Testis (tissue), 3 donors: ENCODE measurements around the gene INO80E. TPM values are rescaled to one million over a fixed set of nuclear protein-coding genes. Genes with fewer than 3 reads are reported as not detected.

Source experiments
- DNase-seq: peaks from one replicate; pipeline ENCODE4 v3.0.0-alpha.2; 2019
- H3K27ac ChIP-seq, 2 donors: fragments of 200-600 bp; sonication (generic); one replicate each; pipeline ENCODE4 v1.5.1; 2019
- H3K27me3 ChIP-seq: fragments of 200-600 bp; sonication (generic); one replicate; pipeline ENCODE4 v1.5.1; 2019
- H3K36me3 ChIP-seq: fragments of 200-600 bp; sonication (generic); one replicate; pipeline ENCODE4 v1.5.1; 2017; ENCODE audit warnings: low read depth; ENCODE audit errors: missing control alignments
- H3K4me1 ChIP-seq: fragments of 200-600 bp; sonication (generic); one replicate; pipeline ENCODE4 v1.5.1; 2019
- H3K4me3 ChIP-seq, 2 donors: fragments of 200-600 bp; sonication (generic); one replicate each; pipeline ENCODE4 v1.5.1; 2017 to 2019
- H3K9me3 ChIP-seq: fragments of 200-600 bp; sonication (generic); one replicate; pipeline ENCODE4 v1.5.1; 2017
- CTCF ChIP-seq, 3 experiments: fragments of 450-650 bp in 2 of 3; fragments of 200-600 bp in 1 of 3; sonication (generic) in 1 of 3; IDR thresholded peaks; one replicate each; pipeline ENCODE4 v1.5.1; 2016 to 2019; ENCODE audit warnings: antibody characterized with exemption in 3 of 3, mild to moderate bottlenecking in 2 of 3, moderate library complexity in 1 of 3
- POLR2A ChIP-seq: fragments of 450-650 bp; IDR thresholded peaks from one replicate; pipeline ENCODE4 v1.6.1; 2017; ENCODE audit warnings: antibody characterized with exemption, mild to moderate bottlenecking, moderate library complexity
- WGBS, 2 donors: methylation state at CpG; one replicate each; pipeline ENCODE4 v1.1.5; 2018; 5-methylcytosine and 5-hydroxymethylcytosine counted together
- intact Hi-C: fragments of 100-400 bp; cut with DNase I; formaldehyde crosslinking; loops from one replicate; pipeline ENCODE4 v1.15.1; 2023; ENCODE audit warnings: low total_unique reads
- polyA plus RNA-seq: library from polyadenylated mRNA; stranded (reverse); fragments of 350-450 nt; fragmentation: Illumina TruSeq; extraction: RNeasy Lipid Tissue Mini Kit (QIAGEN cat#74804); gene quantifications from one replicate; pipeline ENCODE4 v1.2.3, GENCODE V29; 2014; ENCODE audit warnings: low read depth, low replicate concordance; ENCODE audit not compliant: insufficient read depth
- total RNA-seq, 2 donors: library from RNA; depleted of rRNA; stranded (reverse); fragments of >200 nt; gene quantifications; one replicate each; pipeline ENCODE4 v1.2.3, GENCODE V29; 2016

The INO80E gene
- total and polyA plus RNA-seq, 3 donors from 2014 or later: 64.0 to 98.1 (median 72.3) TPM

DNA sequence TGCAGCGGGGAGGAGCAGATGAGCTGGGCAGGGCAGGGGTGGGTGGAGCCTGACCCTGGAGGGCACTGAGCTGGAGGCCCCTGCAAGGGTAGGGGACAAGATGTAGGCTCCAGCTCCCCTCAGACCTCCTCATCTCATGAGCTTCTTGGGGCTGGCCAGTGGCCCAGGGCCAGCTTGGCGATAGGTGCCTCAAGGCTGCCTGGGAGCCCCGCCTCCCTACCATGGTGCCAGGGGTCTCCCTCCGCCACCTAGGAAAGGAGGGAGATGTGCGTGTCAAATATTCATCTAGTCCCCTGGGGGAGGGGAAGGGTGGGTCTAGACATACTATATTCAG lies 4.5 kb upstream of the INO80E start:
- Histone ChIP-seq H3K27ac (peak overlapping the region in 1 of 2 donors; percentile 47), H3K27me3 (no peaks in the 10 kb centered on the region), H3K4me1 (peaks cover 13% of the 10 kb centered on the region), H3K4me3 (no peak overlapping the region), H3K9me3 (no peaks in the 10 kb centered on the region), H3K36me3 (no peaks in the 10 kb centered on the region)
- 72 to 80% methylated on average over 1 to 5 of the region's 5 CpGs for WGBS, 2 donors
- DNase-seq: no peak
- intact Hi-C loops: no loop called here
- no peak for TF ChIP-seq CTCF (IDR thresholded peaks at IDR 0.05)
- no peak for TF ChIP-seq POLR2A

DNA sequence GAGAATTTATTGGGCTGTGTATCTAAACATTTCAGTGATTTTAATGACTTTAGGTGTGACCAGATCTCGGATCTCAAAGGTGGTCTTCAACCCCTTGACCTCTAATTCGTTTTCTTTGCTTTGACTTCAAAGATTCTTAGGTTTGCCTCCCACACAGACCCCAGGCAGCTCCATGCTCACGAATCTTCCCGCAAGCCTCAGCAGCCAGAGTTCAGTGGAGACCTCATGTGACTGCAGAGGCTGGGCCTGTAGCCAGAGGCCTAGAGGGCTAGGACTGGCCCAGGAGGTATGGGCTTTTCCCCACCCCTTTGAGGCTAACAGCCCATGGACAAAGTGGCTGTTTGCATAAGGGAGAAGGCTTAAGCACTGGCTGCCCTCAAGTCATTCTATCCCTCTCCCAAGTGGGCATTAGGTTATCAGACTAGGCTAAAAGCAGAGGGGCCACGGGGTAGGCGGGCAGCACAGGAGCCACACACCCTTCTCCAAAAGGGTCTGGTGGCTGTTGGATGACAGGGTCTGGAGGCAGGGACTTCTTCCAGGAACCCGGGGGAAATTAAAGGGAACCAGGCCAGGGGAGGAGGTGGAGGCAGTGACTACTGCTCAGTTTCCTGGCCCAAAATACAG lies 3.6 kb upstream of the INO80E start:
- Histone ChIP-seq H3K9me3 (no peaks in the 10 kb centered on the region), H3K27me3 (no peaks in the 10 kb centered on the region), H3K4me3 (no peak overlapping the region), H3K4me1 (peaks cover 17% of the 10 kb centered on the region), H3K36me3 (no peaks in the 10 kb centered on the region), H3K27ac (peak overlapping the region in 1 of 2 donors; percentile 47)
- TF ChIP-seq CTCF (IDR thresholded peaks at IDR 0.05): no peak
- no peak for TF ChIP-seq POLR2A
- peak; percentile 56 for DNase-seq
- intact Hi-C loops: no loop called here
- 47 to 51% methylated on average over 7 of the region's 7 CpGs for WGBS, 2 donors

DNA sequence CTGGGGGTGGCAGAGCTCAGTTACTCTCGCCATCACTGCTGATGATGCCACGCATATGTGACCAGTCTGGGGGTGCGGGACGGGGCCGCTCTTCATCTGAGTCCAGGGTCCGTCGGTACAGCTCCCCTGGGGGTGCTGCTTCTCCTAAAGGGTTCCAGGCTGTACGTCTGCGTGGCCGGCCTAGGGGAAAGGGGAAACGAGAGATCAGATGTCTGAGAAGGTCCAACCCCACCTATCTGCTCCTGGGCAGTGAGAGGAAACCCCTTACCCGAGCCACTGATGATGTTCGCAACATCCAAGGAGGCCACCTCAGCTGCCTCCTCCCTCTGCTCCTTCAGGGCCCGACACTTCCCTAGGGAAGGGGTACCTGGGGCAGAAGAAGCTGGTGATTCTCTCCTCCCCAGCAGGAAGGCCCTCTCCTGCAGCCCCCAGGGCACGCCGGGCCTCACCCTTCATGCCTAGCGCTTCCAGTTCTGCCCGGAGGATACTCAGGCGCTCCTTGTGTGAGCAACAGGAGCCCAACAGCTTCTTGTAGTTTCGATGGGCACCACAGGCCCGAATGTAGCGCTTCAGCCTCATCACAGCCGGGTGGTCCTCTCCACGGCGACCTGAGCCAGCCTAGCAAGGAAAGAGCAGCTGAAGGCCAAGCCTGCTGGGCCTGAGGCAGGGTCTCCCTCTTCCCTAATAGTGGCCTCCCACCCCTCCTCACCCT lies 2.7 kb upstream of the INO80E start:
- Histone ChIP-seq H3K36me3 (no peaks in the 10 kb centered on the region), H3K27ac (no peak overlapping the region)
- intact Hi-C loops: no loop called here

GRCh38 chr16:29993903-29994599 lies 2.0 kb upstream of the INO80E start:
- intact Hi-C loops: no loop called here
- Histone ChIP-seq H3K36me3 (no peaks in the 10 kb centered on the region), H3K4me3 (no peak overlapping the region), H3K27ac (peak overlapping the region in 1 of 2 donors; percentile 90), H3K27me3 (no peaks in the 10 kb centered on the region), H3K4me1 (peaks cover 17% of the 10 kb centered on the region), H3K9me3 (no peaks in the 10 kb centered on the region)
- WGBS, 2 donors: 84 to 89% methylated on average over 9 of the region's 9 CpGs
- TF ChIP-seq POLR2A: no peak
- TF ChIP-seq CTCF (IDR thresholded peaks at IDR 0.05): no peak
- DNase-seq: no peak

More for the DNA sequence above, 2.7 kb upstream of the INO80E start:
- DNase-seq: no peak
- WGBS, 2 donors: 85 to 88% methylated on average over 18 to 25 of the region's 25 CpGs
- no peaks in the 10 kb centered on the region for H3K27me3 ChIP-seq
- H3K9me3 ChIP-seq: no peaks in the 10 kb centered on the region
- no peak for TF ChIP-seq CTCF (IDR thresholded peaks at IDR 0.05)
- TF ChIP-seq POLR2A: no peak
- H3K4me3 ChIP-seq: no peak overlapping the region
- peaks cover 17% of the 10 kb centered on the region for H3K4me1 ChIP-seq
